Myocyte (in vitro differentiated cells): ENCODE data around the gene BBX. TPM values are rescaled to one million over a fixed set of nuclear protein-coding genes. Genes with fewer than 3 reads are reported as not detected.

ENCODE experiments used
- DNase-seq: peaks from one replicate; pipeline ENCODE4 v3.0.0-alpha.2; 2012; ENCODE audit warnings: low read depth
- polyA plus RNA-seq: library from polyadenylated mRNA; unstranded; fragments of >200 nt; gene quantifications from one replicate; pipeline ENCODE4 v1.2.1, GENCODE V29; 2012; ENCODE audit warnings: missing spikeins
- total RNA-seq: library from RNA; depleted of rRNA; stranded (reverse); fragments of >200 nt; gene quantifications from 2 replicates; pipeline ENCODE4 v1.2.3, GENCODE V29; 2014

Gene BBX
- total RNA-seq: 46.5 and 59.2 TPM in 2 replicates
- polyA plus RNA-seq: 16.3 TPM

DNA sequence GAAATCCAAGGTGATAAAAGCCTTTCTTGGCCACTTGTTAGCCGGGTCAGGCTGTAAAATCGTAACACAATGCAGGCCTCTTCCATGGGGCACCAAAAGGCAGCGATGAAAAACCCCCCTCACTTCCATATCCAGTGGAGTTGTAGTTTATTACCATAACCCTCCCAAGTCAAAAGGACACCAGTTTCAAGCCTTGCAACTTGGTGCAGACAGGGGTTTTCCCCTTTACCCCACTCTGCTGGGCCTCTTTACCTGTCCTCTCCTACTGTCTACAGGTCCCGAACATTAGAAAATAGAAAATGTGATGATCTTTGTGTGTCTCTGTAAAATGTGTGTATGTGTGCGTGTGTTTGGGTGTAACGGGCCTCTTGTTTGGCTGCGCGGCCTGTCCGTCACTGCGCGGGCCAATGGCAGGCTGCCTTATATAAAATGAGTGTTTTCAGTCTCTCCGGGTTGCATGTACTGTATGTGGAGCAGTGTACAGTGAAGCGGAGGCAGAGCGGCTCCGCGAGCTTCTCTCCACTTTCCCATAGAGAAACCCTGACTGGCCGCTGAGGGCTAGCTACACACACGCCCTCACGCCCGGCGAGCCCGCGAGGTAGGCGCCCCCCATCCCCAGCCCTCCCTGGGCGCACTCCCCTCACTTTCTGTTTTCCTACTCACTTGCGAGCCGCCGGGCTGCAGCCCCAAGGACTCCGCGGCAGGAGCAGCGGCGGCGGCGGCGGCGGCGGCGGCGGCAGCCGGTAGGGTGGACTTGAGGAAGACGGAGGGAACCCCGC, at the start of gene BBX:
TSS of gene BBX (plus strand) at position 453 of the 779 bp plus-strand sequence. CDS start 187,499 bp downstream, outside the sequence.
- DNase-seq: peak; percentile 97

DNA sequence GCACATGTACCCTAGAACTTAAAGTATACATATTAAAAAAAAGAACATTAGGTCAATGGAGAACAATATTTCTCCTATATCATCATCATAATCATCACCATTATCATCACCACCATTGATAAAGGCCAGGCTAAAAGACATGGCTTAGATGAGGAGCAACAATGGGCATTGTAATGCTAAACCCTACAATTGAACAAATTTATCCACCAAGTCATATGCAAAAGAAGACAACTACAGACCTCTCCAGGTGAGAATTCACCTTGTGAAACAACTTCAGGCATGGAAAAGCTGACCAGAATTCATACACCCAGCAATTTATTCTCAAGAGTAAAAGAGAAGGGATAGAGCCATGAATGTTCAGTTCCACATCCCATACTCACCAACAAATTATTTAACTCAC, 46.3 kb upstream of the BBX start:
- DNase-seq: no peak

DNA sequence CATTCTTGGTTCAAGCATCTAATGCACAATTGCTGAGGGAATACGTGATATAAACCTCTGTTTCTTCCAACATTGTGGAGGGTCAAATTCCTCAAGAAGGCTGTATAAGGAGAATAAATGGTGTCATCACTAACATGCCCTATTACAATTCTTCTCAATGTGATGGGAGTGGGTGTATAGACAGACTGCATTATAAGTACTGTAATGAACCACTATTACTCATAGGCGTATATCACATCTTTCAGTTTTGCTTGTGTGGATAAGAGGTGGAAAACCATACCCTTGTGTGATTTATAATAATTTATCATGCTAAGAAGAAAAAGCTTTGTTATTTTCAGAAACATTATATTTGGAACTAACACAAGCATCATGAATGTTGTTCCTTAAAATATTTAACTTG, 35.3 kb upstream of the BBX start:
- DNase-seq: no peak

DNA sequence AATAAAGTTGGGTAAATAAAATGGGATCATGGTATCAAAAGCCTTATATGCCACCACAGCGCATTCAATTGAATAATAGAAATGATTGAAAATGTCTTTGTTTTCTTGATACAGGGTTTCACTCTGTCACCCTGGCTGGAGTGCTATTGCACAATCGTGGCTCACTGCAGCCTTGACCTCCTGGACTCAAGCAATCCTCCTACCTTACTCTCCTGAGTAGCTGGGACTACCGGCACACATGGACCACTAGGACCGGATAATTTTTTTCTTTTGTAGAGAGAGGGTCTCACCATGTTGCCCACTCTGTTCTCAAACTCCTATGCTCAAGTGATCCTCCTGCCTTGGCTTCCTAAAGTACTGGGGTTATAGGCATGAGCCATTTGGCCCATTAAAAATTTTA, 33.8 kb upstream of the BBX start:
- DNase-seq: no peak

DNA sequence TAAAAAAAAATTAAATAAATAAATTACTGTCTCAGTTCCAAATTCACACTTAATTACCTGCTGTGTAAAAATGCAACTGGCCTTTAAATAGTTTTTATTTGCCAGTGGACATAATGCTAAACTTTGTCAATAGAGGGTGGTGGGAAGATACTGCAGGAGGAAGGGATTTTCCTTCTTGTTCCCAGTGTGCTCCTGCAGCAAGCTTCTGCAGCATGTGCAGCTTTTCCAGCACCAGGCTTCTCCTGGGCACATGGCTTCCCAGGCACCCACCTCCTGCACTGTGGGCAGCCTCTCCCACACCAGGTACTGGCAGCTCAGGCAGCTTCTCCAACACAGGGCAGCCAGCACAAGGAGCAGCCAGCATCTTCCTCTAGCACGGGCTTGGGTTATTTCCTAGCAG, 29.6 kb upstream of the BBX start:
- DNase-seq: no peak

DNA sequence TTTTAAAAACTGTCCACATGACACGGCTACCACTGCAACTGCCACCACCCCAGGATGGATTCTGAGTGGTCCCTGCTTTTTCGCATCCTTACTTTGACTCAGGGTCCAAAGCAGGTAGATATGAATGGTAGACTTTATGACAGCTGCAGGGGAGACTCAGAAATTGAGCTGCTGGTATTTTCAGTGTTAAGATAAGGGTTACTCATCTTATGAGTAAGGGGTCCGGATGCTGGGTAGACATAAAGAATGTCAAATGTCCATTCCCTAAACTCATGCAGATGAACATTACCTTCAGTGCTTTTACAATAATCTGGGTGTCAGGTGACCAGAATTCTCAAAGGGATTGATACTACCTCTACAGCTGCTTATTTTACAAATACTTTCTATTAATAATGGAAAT, 25.9 kb upstream of the BBX start:
- no peak for DNase-seq

DNA sequence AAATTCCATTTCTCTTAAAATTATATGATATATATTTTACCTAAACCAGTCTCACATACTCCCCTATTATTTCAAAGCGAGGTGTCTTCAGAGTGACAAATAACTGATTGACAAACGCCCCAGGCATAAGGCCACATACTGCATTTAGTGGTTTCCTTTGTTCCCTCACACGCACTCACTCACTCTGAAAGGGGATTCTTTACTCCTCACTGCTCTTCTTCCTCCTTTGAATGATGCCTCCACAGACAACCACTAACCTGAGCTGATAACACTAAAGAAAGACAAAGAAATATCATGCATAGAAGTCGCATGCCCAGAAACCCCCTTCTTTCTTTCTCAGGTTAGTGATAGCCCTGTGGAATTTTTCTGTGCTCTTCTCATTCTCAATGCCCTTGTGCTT, 24.1 kb upstream of the BBX start:
- no peak for DNase-seq

DNA sequence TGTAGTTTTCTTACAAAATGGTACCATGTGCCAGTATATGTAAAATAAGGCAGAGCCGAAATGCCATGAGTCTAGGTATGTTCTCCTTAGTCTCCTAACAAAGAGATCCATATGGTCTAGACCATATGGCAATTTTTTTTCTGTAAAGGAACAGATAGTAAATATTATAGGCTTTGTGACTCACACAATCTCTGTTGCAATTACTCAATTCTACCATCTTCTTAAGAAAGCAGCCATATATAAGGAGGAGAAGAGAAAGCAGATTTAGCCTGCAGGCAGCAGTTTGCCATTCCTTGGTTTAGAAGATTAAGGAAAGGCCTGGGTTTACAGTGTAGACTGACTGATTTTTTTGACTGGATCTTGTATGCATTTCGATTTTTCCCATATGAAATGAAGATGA, 16.3 kb upstream of the BBX start:
- DNase-seq: no peak

DNA sequence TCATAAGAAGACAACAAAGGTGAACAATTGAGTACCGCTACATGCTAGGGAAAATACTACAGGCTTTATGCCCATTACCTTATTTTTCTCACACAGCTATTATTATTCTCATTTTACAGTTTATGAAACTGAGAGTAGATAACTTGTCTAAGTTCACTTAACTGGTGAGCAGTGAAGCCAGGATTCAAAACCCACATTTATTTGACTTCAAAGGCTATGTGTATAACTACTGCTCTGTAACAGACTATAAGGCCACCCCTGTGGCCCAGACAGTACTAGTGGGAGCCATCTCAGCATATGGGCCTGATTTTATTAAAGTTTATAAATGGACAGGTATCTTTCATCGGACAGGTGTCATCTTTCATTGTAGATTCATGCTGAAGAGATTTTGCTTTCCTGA, 14.4 kb upstream of the BBX start:
- no peak for DNase-seq

DNA sequence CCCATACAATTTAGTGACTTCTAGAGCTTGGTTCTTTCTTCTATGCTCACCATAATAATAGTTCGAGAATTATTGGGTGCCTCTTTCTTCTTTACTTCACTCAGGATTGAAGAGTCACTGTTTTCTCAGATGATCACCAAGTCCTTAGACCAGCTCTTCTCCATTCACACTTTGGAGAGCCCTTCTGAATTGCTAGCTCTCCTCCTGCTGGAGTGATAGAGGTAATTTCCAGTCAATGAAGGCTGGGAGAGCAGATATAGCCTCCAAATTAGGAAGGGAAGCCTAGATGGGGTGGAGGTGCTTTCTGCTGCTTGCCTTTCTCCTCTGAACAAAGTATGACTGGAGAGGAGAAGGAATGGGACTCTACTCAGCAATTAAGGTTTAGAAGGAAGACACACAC, 10.7 kb upstream of the BBX start:
- peak; percentile 8 for DNase-seq

DNA sequence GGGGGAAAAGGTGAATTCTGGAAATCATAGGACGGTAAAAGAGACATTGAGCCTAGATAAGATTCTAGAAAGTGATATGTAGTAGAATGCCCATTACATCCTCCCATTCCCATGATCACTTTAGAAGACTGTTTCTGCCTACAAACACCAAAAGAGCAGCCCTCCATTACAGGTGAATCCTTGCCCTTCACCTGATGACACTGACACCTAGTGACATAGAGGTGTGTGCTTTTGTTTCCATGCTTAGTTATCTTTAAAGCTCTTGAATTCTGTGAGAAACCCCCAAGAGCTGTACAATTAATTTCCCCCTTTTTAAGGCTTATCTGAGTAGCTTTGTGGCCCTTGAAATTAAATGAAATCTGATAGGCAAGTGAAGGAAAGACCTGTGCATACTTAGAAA, 8.3 kb upstream of the BBX start:
- DNase-seq: no peak

DNA sequence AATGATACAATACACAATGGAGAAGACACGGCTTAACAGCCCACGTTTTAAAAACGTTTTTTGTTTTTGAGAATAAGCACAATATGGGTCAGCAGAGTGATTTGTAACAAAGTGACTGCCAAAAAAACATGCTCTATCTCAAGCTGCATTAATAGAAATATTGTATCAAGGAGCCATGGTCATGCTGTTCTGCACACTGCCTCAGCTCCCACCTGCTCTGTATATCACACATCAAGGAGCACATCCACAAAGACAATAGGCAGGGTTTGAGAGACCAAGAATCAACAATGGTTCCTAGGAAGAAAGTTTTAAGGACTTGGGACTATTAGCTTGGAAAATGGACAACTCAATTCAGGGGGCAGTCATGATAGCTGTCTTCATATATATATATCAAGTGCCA, 6.3 kb upstream of the BBX start:
- no peak for DNase-seq

DNA sequence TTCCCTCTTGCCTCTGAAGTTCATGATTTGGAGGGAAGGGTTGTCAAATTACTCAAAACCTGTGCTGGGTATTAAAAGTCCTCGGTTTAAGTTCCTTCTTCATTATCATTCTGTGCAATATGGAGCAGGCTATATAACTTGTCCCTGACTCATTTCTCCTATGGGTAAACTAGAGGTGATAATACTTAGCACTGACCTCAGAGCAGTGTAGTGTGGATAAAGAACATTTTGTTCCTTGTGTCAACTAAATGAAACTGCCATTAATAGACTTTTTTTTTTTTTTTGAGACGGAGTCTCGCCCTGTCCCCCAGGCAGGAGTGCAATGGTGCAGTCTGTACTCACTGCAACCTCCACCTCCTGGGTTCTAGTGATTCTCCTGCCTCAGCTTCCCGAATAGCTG, 2.2 kb upstream of the BBX start:
- no peak for DNase-seq

DNA sequence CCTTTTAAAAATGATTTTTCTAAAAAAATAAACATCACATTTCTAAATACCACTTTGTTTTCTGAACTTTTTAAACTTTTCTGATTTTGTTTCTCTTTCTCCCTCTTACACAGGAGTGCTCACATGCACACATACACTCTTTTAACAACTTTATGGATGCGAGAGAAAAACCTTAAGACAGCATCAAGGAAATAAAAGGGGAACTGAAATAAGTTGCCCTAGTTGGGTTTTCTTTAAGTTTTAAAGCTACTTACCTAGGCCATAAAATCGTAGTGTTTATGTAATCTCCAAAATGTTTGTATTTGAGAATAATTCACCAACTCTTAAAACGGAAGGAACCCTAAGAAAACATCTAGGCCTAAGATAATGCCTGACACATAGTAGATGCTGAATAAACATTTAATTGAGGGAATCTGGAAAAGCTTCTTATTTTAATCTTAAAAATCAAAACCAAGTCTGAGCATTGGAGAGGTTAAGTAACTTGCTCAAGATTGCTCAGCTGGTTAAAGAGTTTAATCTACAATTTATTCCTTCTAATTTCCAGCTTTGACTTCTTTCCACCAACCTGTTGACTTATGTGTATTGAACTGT, 1.2 kb upstream of the BBX start:
- DNase-seq: no peak

DNA sequence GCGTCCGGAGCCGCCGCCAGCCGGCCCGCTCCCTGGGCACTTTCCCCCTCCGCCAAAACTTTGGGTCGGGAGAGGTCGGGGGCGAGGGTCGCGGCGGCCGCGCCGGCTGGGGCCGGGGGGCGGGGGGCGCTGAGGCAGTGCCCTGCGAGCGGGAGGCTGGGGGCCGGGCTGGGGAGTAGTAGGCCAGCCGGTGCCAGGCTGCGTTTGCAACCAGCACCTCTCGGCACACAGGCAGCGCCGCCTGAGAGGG, 452 bp downstream of the BBX start:
- no peak for DNase-seq

DNA sequence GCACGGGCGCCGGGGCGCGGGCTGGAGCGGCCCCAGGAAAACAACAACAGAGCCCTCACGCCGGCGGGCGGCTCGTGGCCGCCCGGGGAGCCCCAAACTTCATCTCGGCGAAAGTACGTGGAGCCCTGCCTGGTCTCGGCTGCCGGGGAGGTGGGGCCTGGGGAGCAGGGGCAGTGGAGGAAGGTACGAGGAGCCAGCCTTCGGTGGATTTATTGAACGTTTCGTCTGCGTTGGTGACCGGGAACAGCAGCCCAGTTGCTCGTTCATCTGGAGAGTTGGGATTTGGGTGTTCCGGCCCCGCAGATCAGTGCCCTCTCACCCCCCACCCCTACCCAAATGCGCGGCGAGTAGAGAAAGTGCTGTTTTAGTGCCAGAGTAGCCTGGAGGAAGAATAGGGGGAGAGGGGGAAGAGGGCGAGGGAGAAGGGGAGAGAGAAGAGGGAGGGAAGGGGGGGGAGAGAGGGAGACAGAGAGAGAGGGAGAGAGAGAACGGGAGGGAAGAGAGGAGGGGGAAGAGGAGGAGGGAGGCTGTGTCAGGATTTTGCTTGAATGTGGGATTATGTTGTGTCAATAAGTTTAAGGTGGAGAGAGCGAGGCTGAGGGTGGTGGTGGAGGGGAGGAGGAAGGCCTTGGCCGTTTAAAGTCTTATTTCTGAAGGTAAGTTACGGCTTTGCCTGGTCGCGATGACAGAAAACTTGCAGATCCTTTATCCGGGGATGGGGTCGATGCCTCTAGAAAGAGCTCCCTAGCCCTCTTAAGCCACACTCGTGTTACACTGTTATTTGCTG, 970 bp downstream of the BBX start:
- DNase-seq: peak; percentile 54

DNA sequence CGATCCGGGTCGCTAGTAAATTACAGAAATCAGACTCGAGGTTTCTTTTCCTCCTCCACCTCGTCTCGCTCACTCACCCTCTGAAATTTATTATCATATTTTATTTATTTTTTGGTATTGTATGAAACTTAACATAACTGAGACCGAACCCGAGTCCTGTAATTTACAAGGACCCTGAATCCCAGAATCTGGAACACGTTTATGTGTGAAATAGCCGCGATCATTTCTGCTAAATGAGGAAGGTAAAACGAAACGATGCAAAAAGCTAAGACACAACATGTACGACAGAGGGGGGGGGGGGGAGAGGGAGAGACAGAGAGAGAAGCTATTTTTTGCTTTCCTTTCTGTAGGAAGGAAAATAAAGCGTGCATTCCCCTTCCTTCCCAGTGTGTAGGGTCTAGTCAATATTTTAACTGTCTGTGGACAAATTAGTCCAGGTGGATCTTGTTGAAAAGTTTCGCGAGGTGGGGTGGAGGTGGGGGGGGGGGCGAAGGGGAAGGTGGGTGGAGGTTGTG, 1.6 kb downstream of the BBX start:
- DNase-seq: peak; percentile 32

DNA sequence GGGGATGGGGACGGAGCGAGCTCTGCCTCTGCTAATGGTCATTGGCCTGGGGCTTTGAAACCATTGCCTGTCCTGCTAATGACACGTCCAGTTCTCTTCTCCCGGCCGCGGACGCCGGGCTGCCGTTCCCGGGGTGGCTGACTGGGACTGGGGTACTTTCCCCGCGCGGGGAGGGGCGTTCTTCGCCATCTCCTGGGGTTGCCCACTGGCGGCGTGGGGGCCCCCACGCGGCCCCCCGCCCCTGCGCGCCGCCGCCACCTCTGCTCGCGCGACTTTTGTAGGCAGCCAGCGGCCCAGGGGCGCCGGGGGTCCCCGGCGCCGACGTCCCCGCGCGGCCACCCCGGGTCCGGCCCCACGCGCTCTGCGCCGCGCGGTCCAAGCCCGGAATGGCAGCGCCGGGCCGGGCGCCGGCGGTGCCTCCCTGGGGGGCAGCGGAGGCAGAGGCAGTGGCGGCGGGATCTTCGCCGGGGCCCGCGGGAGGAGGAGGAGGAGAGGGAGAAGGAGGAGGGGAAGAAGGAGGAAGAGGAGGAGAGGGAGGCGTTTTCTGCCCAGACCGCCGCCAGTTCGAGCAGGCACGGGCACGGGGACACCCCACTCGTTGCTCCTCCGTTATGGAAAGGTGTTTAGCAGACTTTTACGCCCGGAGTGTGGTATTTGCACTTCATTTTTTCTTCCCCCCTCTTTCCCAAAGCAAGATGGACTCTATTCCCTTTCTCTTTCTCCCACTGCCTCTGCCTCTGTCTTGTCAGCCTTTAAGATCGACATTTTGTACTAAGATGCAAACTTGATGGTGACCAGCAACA, 2.3 kb downstream of the BBX start:
- DNase-seq: peak; percentile 67

DNA sequence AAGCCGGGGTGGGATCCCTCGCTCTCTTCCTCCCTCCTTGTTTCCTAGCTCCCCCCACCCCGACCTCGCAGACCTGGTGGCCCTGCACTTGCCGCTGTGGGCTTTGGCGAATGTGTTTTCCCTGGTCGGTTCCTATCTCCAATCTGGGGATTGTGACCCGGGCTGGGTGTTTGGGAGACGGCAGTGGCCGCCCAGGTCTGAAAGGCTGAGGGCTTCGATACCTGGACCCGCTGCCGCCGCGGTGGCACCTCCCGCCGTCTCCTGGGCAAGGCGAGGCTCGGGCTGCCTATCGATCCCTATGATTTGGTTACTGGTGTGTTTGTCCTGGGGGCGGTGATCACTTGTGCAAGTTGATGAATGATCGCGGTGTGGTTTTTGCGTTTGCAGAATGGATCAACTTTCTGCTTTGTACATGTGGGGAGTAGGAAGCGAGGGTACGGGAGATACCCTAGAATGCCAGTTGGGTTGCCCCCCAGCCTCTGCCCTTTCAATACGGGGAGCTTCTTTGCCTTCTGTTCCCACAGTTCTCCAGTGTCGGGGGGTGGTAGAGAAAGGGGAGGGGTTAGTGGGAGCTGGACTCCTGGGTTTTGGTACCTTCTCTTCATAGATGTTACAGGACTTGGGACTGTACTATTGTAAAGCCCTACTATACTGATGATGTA, 3.0 kb downstream of the BBX start:
- peak; percentile 2 for DNase-seq

DNA sequence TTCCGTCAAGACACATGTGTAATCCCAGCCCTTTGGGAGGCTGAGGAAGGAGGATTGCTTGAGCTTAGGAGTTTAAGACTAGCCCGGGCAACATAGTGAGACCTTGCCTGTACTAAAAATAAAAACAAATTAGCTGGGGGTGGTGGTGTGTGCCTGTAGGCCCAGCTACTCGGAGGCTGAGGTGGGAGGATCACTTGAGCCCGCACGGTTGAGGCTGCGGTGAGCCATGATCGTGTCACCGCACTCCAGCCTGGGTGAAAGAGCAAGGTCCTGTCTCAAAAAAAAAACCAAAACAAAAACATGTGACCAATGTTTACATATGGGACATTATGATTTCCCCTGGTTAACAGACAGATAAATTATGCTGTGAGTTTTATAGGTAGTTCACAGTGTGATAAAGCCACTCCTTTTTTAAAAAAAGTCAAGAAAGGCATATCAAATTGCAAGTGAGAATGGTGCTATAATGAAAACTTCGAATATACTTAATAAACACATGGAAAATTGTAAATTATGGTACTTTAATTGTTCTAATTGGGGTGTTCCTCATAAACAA, 9.2 kb downstream of the BBX start:
- DNase-seq: no peak

DNA sequence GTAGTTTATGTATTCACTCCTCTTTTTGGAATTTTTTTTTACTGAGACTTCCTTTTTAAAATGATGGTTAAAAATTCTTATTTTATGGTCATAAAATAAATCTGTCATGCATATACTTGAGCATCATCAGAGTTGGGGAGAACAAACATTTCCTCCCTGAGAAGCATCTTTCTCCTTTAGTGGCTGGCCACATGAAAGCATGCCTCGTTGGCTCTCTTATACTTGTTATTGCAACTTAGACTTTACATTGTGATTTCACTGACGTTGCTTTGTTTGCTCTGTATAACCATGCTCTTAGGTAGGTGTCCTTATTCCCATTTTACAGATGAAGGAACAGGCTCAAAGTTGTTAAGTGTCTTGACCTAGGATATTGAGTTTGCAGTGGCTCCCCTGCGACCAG, 18.1 kb downstream of the BBX start:
- DNase-seq: no peak
